HG02678 (cell line): Measurements from ENCODE around the gene FSTL4.
"Not testable (repeated sequence)": the region's sequence is repeated elsewhere in the genome, so short reads cannot be mapped to it uniquely, and the experiment has no call there.

Experiments used
- ATAC-seq: cut with Tn5 transposase; IDR thresholded peaks from one replicate; pipeline ENCODE4 v1.9.1; 2021; ENCODE audit warnings: mild to moderate bottlenecking, moderate library complexity; ENCODE audit not compliant: unreplicated experiment

FSTL4 gene

DNA sequence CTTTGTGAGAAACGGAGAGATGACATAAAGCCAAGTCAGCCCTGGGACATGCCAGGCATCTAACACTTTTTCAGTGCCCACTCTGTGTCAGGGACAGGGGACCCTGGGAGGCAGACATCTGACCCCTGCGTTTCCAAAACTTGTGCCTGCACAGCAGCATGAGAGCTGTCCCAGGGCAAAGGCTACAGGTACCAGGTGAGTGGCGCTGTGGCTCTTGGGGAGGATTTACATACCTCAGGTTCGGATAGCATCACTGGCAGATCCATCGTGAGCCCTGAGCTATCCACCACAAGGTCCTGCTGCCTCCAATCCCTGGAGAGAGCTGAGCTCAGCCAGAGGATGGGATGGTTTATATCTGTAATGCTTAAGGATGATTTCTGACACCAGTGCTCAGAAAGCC lies 52.4 kb downstream of the FSTL4 start:
- ATAC-seq = no peak

DNA sequence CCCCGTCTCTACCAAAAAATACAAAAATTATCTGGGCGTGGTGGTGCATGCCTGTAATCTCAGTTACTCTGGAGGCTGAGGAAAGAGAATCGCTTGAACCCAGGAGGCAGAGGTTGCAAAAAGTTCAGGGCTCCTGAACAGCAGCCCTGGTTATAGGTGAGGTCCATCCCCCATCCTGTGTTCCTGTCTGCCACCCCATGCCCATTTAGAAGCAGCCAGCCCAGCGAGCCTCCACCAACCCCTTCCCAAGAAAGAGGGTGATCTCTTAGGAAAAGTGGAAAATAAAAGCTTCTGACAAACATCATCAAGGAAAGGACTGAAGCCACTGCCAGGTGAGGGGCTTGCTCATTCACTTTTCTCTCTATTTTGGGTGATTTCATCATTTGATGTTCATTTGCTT lies 55.8 kb downstream of the FSTL4 start:
- no peak for ATAC-seq

DNA sequence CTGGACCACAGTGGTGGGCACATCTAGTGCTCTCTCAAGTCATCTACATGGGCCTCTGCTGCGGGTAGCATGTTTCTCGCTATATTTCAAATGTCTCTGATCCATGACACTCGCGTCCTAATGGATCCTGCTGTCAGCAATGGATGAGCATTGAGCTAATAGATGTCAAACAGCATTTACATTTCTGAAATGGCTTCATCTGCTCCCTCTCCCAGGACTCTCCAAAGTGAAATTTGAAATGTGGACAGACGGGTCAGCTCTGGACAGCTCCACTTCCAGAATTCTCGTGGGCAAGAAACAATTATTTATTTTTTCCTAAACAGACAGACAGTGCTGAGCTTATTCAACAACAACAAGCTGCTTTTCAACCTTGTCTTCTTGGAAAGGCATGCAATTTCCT lies 58.1 kb downstream of the FSTL4 start:
- ATAC-seq = no peak

DNA sequence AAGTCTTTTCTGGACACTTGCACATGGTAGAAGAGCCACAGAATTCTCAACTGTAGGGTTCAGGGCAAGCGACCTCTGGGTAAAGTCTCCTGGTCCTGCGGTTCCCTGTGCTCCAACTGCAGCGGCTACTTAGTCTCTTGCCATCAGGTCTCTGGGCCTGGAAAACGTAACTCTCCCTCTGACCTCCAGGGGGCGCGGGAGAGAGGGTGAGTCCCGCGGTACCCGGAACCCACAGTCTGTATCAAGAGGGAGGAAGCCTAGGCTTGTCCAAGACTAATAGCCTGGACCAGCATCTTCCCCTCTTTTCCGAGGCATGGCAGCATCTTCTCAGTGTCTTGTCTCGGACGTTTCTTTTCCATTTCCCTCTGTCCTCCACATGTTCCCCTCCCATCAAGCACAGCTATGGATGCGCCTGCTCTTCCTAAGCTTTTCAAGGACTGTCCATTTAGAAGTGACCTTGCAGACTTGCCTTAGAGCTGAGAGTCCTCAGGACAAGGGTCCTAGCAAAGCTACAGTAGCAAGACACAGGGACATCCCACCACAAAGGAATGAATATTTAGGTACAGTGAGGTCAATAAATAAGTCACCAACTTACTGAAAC lies 59.3 kb downstream of the FSTL4 start:
- ATAC-seq = peak; percentile 71

DNA sequence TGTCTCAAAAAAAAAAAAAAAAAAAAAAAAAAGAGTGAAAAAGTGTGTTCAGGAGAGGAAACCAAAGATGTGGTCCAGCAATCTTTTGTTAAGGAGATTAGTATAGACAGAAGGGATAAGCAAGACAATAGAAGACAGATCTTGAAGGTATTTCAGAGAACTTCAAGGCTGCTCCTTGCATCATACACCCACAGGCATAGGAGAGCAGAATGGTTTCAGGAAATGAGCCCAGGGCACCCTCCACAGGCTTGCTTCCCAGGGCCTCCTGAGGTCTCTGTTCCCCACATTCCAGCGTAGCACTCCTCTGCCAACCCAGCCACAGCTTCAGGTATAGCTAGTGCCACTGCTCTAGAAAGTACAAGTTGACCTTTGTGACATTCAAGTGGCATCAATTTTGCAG lies 65.8 kb downstream of the FSTL4 start:
- ATAC-seq = no peak

DNA sequence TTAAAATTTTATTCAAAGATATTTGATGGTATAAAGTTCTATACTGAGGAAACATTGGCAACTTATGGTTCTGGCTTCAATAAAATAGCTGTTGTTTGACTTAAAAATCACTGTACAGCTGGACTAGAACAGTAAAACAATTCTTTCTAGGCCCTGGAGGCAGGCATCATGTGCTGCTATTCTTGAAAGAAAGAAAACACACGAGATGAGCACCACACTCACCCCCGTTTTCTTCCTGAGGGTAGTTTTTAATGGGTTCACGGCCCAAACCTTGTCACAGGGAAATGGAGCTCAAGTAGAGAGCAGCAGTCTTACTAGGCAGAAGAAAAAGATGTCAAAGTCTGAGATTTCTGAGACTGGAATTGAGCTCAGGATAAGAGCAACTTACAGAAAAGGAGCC lies 68.0 kb downstream of the FSTL4 start:
- no peak for ATAC-seq

DNA sequence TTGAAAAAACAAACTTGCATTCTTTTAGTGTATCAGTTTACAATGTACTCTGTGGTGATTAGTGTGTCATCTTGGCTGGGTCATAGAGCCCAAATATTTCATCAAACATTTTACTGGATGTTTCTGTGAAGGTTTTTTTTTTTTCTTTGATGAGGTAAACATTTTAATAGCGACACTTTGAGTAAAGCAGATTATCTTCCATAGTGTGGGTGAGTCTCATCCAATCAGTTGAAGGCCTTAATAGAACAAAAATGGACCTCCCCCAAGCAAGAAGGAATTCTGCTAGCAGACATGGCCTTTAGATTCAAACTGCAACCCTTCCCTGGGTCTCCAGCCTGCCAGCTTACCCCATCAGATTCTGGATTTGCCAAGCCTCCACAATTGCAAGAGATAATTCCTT lies 72.5 kb downstream of the FSTL4 start:
- no peak for ATAC-seq

GRCh38 chr5:133538718-133539117 lies 73.6 kb downstream of the FSTL4 start:
- ATAC-seq = no peak

- not testable (repeated sequence) for ATAC-seq
Observed at GRCh38 chr5:133535241-133535929, 77.0 kb downstream of the FSTL4 start.

- no peak for ATAC-seq
Observed at GRCh38 chr5:133534566-133534965, 77.8 kb downstream of the FSTL4 start.

- ATAC-seq = no peak
Observed at GRCh38 chr5:133533541-133533940, 78.8 kb downstream of the FSTL4 start.

GRCh38 chr5:133531594-133531993 lies 80.7 kb downstream of the FSTL4 start:
- no peak for ATAC-seq

- peak; percentile 73 for ATAC-seq
Observed at GRCh38 chr5:133531178-133531577, 81.2 kb downstream of the FSTL4 start.

DNA sequence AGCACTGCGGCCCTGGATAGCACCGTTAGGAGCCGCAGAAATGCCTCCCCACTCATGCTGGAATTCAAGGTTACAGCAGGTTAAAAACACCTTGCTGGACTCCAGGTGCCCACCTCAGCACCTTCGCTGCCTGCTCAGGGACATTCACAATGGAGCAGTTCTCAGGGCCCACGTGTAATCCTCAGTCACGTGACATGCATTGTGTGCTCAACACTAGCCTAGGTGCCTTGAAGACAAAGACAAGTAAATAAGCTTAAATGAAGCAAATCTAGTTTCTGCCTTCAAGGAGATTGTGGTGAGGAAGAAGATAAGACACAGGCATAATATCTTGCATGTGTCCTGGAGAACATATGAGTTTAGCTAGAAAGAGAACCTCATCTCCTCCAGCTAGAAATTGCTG lies 82.1 kb downstream of the FSTL4 start:
- ATAC-seq = no peak

GRCh38 chr5:133528841-133529240 lies 83.5 kb downstream of the FSTL4 start:
- ATAC-seq = no peak

DNA sequence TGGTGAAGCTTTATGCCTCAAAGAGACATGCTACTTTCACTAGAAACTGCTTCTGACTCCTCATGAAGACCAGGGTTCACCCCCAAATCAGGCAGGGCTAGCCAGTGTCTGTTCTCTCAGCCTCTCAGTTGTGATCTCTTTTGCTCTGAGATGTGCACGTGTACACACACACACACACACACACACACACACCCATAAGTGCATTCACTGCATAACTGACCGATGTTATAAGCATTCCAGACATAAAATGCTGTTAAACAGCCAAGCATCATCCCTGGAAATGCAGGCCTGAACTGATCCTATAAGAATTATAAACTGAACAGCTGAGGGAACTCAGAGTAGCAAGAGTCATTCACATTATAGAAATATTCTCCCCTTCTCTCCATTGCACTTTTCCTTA lies 85.0 kb downstream of the FSTL4 start:
- no peak for ATAC-seq

DNA sequence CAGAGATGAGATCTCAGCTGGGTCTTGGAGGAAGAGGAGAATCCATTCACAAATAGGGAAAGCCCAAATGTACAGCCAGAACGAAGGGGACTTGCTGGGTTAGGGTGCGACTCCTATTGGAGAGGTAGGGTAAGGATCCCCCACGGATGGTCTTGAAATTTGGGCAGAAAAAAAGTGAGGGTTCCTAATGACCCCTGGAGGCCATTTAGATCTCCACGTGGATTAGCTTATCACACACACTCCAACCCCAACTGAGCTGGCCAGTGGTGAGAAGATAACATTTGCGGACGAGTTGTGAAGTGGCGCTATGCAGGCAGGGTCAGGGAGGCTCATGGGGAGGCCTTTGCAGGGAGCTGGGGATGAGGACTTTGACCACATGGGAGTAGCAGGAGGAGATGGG lies 86.0 kb downstream of the FSTL4 start:
- no peak for ATAC-seq

DNA sequence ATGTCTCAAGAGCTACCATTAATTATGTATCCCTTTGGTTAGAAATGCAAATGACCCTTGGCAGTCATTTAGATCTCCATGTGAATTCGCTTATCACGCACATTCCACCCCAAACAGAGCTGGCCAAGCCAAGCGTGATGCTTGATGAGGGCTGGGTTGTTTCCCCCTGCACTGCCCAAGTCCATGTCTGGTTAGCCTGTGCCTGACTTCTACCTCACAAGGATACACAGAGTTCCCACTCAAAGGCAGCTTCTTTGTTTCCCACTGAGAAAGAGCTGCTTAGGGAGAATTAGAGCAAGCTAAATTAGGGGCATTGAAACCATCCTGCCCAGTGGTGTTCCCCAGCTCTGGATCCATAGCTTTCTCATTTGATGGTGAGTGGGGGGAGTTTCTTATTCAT lies 87.2 kb downstream of the FSTL4 start:
- no peak for ATAC-seq

- ATAC-seq = no peak
Observed at GRCh38 chr5:133524666-133525065, 87.7 kb downstream of the FSTL4 start.

- ATAC-seq = no peak
Observed at GRCh38 chr5:133523961-133524586, 88.3 kb downstream of the FSTL4 start.

- ATAC-seq = no peak
Observed at GRCh38 chr5:133523013-133523658, 89.2 kb downstream of the FSTL4 start.

GRCh38 chr5:133521801-133522200 lies 90.5 kb downstream of the FSTL4 start:
- ATAC-seq = no peak
